Femur (tissue), 1 donor: Measurements from ENCODE around the gene ANKRD31.
"Not testable (repeated sequence)": the region's sequence is repeated elsewhere in the genome, so short reads cannot be mapped to it uniquely, and the experiment has no call there.

Source experiments
- DNase-seq: peaks from one replicate; pipeline ENCODE4 v3.0.0-alpha.2; 2017

Gene ANKRD31

GRCh38 chr5:75142566-75143136, 94.0 kb downstream of the ANKRD31 start:
- DNase-seq: no peak

- DNase-seq: no peak
Observed at GRCh38 chr5:75140277-75140676, 96.4 kb downstream of the ANKRD31 start.

GRCh38 chr5:75138689-75139088, 98.0 kb downstream of the ANKRD31 start:
- no peak for DNase-seq

GRCh38 chr5:75130818-75131349, 105.8 kb downstream of the ANKRD31 start:
- DNase-seq: no peak

GRCh38 chr5:75116856-75117255, 119.8 kb downstream of the ANKRD31 start:
- no peak for DNase-seq

GRCh38 chr5:75114311-75114710, 122.4 kb downstream of the ANKRD31 start:
- not testable (repeated sequence) for DNase-seq

- no peak for DNase-seq
Observed at GRCh38 chr5:75113354-75114113, 123.1 kb downstream of the ANKRD31 start.

GRCh38 chr5:75108931-75109596, 127.6 kb downstream of the ANKRD31 start:
- no peak for DNase-seq

GRCh38 chr5:75108515-75108914, 128.2 kb downstream of the ANKRD31 start:
- no peak for DNase-seq

GRCh38 chr5:75095956-75096355, 140.7 kb downstream of the ANKRD31 start:
- not testable (repeated sequence) for DNase-seq

GRCh38 chr5:75091597-75091996, 145.1 kb downstream of the ANKRD31 start:
- DNase-seq: no peak

GRCh38 chr5:75089662-75090061, 147.0 kb downstream of the ANKRD31 start:
- DNase-seq: no peak

- DNase-seq: no peak
Observed at GRCh38 chr5:75089137-75089536, 147.5 kb downstream of the ANKRD31 start.

GRCh38 chr5:75088648-75089047, 148.0 kb downstream of the ANKRD31 start:
- no peak for DNase-seq

- DNase-seq: no peak
Observed at GRCh38 chr5:75081510-75081909, 155.2 kb downstream of the ANKRD31 start.

GRCh38 chr5:75079346-75079745, 157.3 kb downstream of the ANKRD31 start:
- not testable (repeated sequence) for DNase-seq

GRCh38 chr5:75078027-75078426, 158.7 kb downstream of the ANKRD31 start:
- no peak for DNase-seq

GRCh38 chr5:75072061-75072460, 164.6 kb downstream of the ANKRD31 start:
- DNase-seq: no peak

GRCh38 chr5:75071100-75071499, 165.6 kb downstream of the ANKRD31 start:
- no peak for DNase-seq

GRCh38 chr5:75067434-75067833, 169.2 kb downstream of the ANKRD31 start:
- no peak for DNase-seq

- no peak for DNase-seq
Observed at GRCh38 chr5:75062925-75063531, 173.7 kb downstream of the ANKRD31 start.

- no peak for DNase-seq
Observed at GRCh38 chr5:75059912-75060545, 176.6 kb downstream of the ANKRD31 start.

- no peak for DNase-seq
Observed at GRCh38 chr5:75058986-75059535, 177.6 kb downstream of the ANKRD31 start.
